Upper lobe of right lung (tissue), 1 donor: ENCODE results near the gene BRI3BP. TPM values are rescaled to one million over a fixed set of nuclear protein-coding genes. Genes with fewer than 3 reads are reported as not detected.
"Not testable (repeated sequence)": the region's sequence is repeated elsewhere in the genome, so short reads cannot be mapped to it uniquely, and the experiment has no call there.

ENCODE experiments used
- ATAC-seq: fragments of 200-7000 bp; cut with Tn5 transposase; one replicate; pipeline ENCODE4 v1.9.1; 2020; ENCODE audit warnings: mild to moderate bottlenecking, moderate library complexity
- DNase-seq: peaks from one replicate; pipeline ENCODE4 v3.0.0-alpha.2; 2020
- H3K27ac ChIP-seq: fragments of 200-600 bp; one replicate; pipeline ENCODE4 v1.8.0; 2022
- H3K27me3 ChIP-seq: fragments of 200-600 bp; one replicate; pipeline ENCODE4 v1.8.0; 2022; ENCODE audit warnings: mild to moderate bottlenecking
- H3K36me3 ChIP-seq: fragments of 200-600 bp; one replicate; pipeline ENCODE4 v1.8.0; 2022
- H3K4me1 ChIP-seq: fragments of 200-600 bp; one replicate; pipeline ENCODE4 v1.8.0; 2022
- H3K4me3 ChIP-seq: fragments of 200-600 bp; one replicate; pipeline ENCODE4 v1.8.0; 2022; ENCODE audit warnings: mild to moderate bottlenecking
- H3K9me3 ChIP-seq: fragments of 200-600 bp; one replicate; pipeline ENCODE4 v1.8.0; 2022
- intact Hi-C: fragments of 100-400 bp; cut with DNase I; formaldehyde crosslinking; loops from one replicate; pipeline ENCODE4 v1.11.0; 2022
- total RNA-seq: library from RNA; stranded (reverse); fragmentation: NEBNext Ultra II Directional; extraction: Animal tissue kit (Norgen Biotek cat#: 25700); gene quantifications from one replicate; pipeline ENCODE4 v1.2.1, GENCODE V29; 2021
- TF ChIP-seq, protein P1 (sequence below): fragments of 200-600 bp; IDR thresholded peaks from one replicate; pipeline ENCODE4 v1.8.0; 2022; ENCODE audit warnings: antibody characterized with exemption
- donor health status: DM: no; HTN: yes; CAD: no; lungs with severe emphysema.

BRI3BP gene
- total RNA-seq, 1 donor from 2014 or later: 8.2 TPM

DNA sequence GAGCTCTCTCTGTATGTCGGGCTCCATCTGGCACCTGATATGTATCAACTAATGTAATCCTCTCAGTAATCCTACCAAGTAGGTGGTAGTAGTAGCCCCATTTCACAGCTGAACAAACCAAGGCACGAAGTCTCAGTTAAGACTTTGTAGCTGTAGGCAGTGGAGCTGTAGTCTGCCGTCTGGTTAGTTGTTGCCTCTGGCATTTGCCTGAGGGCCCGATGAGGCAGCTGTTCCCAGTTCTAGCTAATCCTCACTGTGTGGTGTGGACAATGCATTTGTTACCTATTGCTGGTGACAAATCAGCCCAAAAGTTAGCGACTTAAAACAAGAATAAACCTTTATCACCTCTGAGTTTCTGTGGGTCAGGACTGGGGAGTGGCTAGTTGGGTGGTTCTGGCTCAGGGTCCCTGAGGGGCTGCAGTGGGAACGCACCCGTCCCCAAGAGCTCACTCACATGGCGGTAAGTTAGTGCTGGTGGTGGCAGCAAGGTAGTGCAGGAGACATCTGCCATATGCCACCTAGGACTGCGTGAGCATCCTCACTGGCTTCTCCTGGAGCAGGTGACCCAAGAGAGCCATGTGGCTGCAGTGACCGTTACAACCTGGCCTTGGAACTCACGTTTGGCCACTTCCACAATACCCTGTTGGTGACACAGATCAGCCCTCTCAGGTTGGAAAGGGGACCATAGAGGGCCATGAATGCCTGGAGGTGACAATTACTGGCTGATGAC lies 77.4 kb downstream of the BRI3BP start:
- no peak overlapping the region for H3K4me3 ChIP-seq
- DNase-seq: no peak
- TF ChIP-seq, protein P1, sequence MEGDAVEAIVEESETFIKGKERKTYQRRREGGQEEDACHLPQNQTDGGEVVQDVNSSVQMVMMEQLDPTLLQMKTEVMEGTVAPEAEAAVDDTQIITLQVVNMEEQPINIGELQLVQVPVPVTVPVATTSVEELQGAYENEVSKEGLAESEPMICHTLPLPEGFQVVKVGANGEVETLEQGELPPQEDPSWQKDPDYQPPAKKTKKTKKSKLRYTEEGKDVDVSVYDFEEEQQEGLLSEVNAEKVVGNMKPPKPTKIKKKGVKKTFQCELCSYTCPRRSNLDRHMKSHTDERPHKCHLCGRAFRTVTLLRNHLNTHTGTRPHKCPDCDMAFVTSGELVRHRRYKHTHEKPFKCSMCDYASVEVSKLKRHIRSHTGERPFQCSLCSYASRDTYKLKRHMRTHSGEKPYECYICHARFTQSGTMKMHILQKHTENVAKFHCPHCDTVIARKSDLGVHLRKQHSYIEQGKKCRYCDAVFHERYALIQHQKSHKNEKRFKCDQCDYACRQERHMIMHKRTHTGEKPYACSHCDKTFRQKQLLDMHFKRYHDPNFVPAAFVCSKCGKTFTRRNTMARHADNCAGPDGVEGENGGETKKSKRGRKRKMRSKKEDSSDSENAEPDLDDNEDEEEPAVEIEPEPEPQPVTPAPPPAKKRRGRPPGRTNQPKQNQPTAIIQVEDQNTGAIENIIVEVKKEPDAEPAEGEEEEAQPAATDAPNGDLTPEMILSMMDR: no peak
- H3K27me3 ChIP-seq: no peaks in the 10 kb centered on the region
- peaks cover 2% of the 10 kb centered on the region for H3K36me3 ChIP-seq
- no peak overlapping the region for H3K27ac ChIP-seq
- intact Hi-C loops: no loop called here
- ATAC-seq: no peak
- peaks cover 2% of the 10 kb centered on the region for H3K4me1 ChIP-seq
- no peaks in the 10 kb centered on the region for H3K9me3 ChIP-seq

- Histone ChIP-seq H3K4me1 (no peaks in the 10 kb centered on the region), H3K4me3 (no peak overlapping the region), H3K27me3 (no peaks in the 10 kb centered on the region), H3K27ac (no peak overlapping the region), H3K36me3 (peaks cover 8% of the 10 kb centered on the region), H3K9me3 (no peaks in the 10 kb centered on the region)
- ATAC-seq (no peak), DNase-seq (no peak)
- intact Hi-C loops: no loop called here
- TF ChIP-seq, protein P1: no peak
These were observed 78.0 kb downstream of the BRI3BP start for GRCh38 chr12:125071456-125071855.

- intact Hi-C loops: no loop called here
- TF ChIP-seq, protein P1: no peak
- DNase-seq (no peak), ATAC-seq (no peak)
- Histone ChIP-seq H3K36me3 (peaks cover 17% of the 10 kb centered on the region), H3K4me3 (no peak overlapping the region), H3K27ac (no peak overlapping the region), H3K4me1 (no peaks in the 10 kb centered on the region), H3K27me3 (no peaks in the 10 kb centered on the region), H3K9me3 (no peaks in the 10 kb centered on the region)
These were observed 79.1 kb downstream of the BRI3BP start for GRCh38 chr12:125072496-125072895.

DNA sequence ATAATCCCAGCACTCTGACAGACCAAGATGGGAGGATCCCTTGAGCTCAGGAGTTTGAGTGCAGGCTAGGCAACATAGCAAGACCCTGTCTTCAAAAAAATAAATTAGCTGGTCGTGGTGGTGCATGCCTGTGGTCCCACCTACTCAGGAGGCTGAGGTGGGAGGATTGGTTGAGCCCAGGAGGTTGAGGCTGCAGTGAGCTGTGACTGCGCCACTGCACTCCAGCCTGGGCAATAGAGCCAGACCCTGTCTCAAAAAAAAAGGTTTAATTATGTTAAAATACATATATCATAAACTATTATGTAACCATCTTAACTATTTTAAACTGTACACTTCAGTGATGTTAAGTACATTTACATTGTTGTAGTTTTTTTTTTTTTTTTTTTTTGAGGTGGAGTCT lies 80.8 kb downstream of the BRI3BP start:
- H3K4me1 ChIP-seq, intact Hi-C loops, ATAC-seq, DNase-seq, H3K9me3 ChIP-seq, H3K4me3 ChIP-seq, H3K27me3 ChIP-seq, H3K27ac ChIP-seq: not testable (repeated sequence)
- H3K36me3 ChIP-seq: peaks cover 17% of the 10 kb centered on the region

DNA sequence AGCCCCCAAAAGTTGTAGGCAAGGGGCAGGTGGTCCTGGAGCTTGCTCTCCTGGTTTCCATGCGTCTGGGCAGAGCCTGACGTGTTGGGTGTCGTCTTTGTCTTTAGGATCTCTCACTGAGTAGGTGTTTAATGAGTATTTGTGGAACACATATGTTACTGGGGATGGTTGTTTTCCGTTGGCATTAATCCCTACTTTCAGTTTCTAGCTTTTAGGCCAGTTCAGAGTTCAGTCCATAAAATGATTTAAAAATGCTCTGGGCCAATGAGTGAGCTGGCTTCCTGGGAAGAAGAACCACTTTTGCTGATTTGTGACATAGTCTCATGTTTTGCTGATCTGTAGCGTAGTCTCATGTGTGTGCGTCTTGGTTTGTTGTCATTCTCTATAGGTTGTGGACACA lies 82.7 kb downstream of the BRI3BP start:
- Histone ChIP-seq H3K27me3 (no peaks in the 10 kb centered on the region), H3K4me1 (no peaks in the 10 kb centered on the region), H3K36me3 (peaks cover 17% of the 10 kb centered on the region), H3K4me3 (no peak overlapping the region), H3K27ac (no peak overlapping the region), H3K9me3 (no peaks in the 10 kb centered on the region)
- no peak for DNase-seq
- TF ChIP-seq, protein P1: no peak
- no peak for ATAC-seq
- intact Hi-C loops: no loop called here

DNA sequence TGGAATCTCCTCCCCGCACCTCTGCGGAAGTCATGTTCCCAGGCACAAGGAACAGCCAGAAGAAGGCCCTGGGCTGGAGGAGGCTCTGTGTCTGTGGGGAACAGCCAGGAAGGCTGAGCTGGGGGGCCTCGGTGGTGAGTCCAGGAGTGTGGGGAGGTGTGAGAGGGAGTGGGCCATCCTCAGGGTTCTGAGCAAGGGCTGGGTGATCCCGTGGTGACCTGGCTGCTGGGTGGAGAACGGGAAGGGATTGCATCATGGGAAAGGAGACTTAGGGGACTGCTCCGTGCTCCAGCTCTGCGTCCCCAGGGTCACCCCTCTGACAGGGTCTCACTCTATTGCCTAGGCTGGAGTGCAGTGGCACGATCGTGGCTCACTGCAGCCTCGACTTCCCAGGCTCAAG lies 85.6 kb downstream of the BRI3BP start:
- TF ChIP-seq, protein P1: no peak
- intact Hi-C loops: no loop called here
- H3K27me3 ChIP-seq: no peaks in the 10 kb centered on the region
- ATAC-seq: no peak
- H3K4me1 ChIP-seq: no peaks in the 10 kb centered on the region
- H3K4me3 ChIP-seq: no peak overlapping the region
- no peak overlapping the region for H3K27ac ChIP-seq
- no peak for DNase-seq
- no peaks in the 10 kb centered on the region for H3K9me3 ChIP-seq
- H3K36me3 ChIP-seq: peaks cover 17% of the 10 kb centered on the region
